GM12878 (cell line): ENCODE results near the gene ZBTB22. TPM values are rescaled to one million over a fixed set of nuclear protein-coding genes. Genes with fewer than 3 reads are reported as not detected.

Experiments used
- ATAC-seq: fragments of 200-7000 bp; cut with Tn5 transposase; 3 replicates; pipeline ENCODE4 v1.9.1; 2020; ENCODE audit warnings: mild to moderate bottlenecking, moderate library complexity
- BruUV-seq: library from RNA; stranded (reverse); fragments of 400-500 nt; replicated peaks from 2 replicates; lab custom pipeline; 2021; lab: Mats Ljungman, UMichigan
- CTCF ChIA-PET: fragments of 300-600 bp; sonication (Branson Sonifier 250); formaldehyde crosslinking; extraction: SDS; loops from one replicate; lab custom pipeline; 2021; ENCODE audit warnings: inconsistent platforms; lab: Yijun Ruan, JAX
- POLR2A ChIA-PET: fragments of 350-600 bp; formaldehyde crosslinking; extraction: SDS; loops from one replicate; lab custom pipeline; 2021; ENCODE audit warnings: inconsistent platforms; lab: Charles Lee
- RAD21 ChIA-PET: fragments of 300-600 bp; sonication (Branson Sonifier 250); formaldehyde crosslinking; loops from one replicate; lab custom pipeline; 2023; ENCODE audit warnings: antibody characterized with exemption; ENCODE audit not compliant: unreplicated experiment; lab: Charles Lee
- SMC1A ChIA-PET: fragments of 300-600 bp; sonication (Branson Sonifier 250); formaldehyde crosslinking; loops from one replicate; lab custom pipeline; 2023; ENCODE audit not compliant: unreplicated experiment, uncharacterized antibody; lab: Charles Lee
- DNase-seq: peaks from one replicate; pipeline ENCODE4 v3.0.0-alpha.2; 2011; ENCODE audit warnings: low read depth, low spot score
- FAIRE-seq: peaks from 3 replicates; lab custom pipeline; 2011; peaks lifted over from hg19 to GRCh38; lab: Jason Lieb, UNC
- H2AFZ ChIP-seq: 2 replicates; pipeline ENCODE4 v1.6.0; 2011; ENCODE audit warnings: low read depth, low read length, control low read depth; ENCODE audit not compliant: control insufficient read depth
- H3K27ac ChIP-seq: 2 replicates; pipeline ENCODE4 v1.5.1; 2011; ENCODE audit warnings: control low read depth; ENCODE audit not compliant: control insufficient read depth, insufficient read depth
- H3K27me3 ChIP-seq, 2 experiments: replicated peaks in 1 of 2; 2 replicates each; pipeline versions ENCODE4 v1.6.0 to v1.6.1; 2011; ENCODE audit warnings: low read length in 1 of 2; ENCODE audit not compliant: control insufficient read depth in 2 of 2, insufficient read depth in 2 of 2
- H3K36me3 ChIP-seq, 2 experiments: 2 replicates each; pipeline ENCODE4 v1.5.1; 2011; ENCODE audit warnings: low read length in 1 of 2; ENCODE audit not compliant: control insufficient read depth in 2 of 2, insufficient read depth in 2 of 2
- H3K4me1 ChIP-seq: 2 replicates; pipeline ENCODE4 v1.6.1; 2011; ENCODE audit warnings: mild to moderate bottlenecking, low read length, moderate library complexity, mixed read lengths; ENCODE audit not compliant: control insufficient read depth, insufficient read depth
- H3K4me2 ChIP-seq: 2 replicates; pipeline ENCODE4 v1.6.0; 2011; ENCODE audit warnings: control low read depth; ENCODE audit not compliant: control insufficient read depth, insufficient read depth
- H3K4me3 ChIP-seq: fragments of 200-600 bp; sonication (generic); 2 replicates; pipeline ENCODE4 v1.5.1; 2016
- H3K79me2 ChIP-seq: 2 replicates; pipeline ENCODE4 v1.6.0; 2011; ENCODE audit warnings: low read length; ENCODE audit not compliant: control insufficient read depth, insufficient read depth
- H3K9ac ChIP-seq: 2 replicates; pipeline ENCODE4 v1.8.0; 2011; ENCODE audit warnings: low read length, control low read depth, mixed read lengths; ENCODE audit not compliant: control insufficient read depth, insufficient read depth
- H3K9me3 ChIP-seq: replicated peaks from 3 replicates; pipeline ENCODE4 v1.5.1; 2011; ENCODE audit warnings: mild to moderate bottlenecking, low read length; ENCODE audit not compliant: control insufficient read depth, insufficient read depth
- H4K20me1 ChIP-seq: 2 replicates; pipeline ENCODE4 v1.6.0; 2011; ENCODE audit not compliant: control insufficient read depth, insufficient read depth
- CHD1 ChIP-seq: IDR thresholded peaks from 2 replicates; pipeline ENCODE4 v1.6.1; 2012; ENCODE audit warnings: low read depth, low read length, improper control_type of control experiment
- E4F1 ChIP-seq: fragments of 450-650 bp; IDR thresholded peaks from 2 replicates; pipeline ENCODE4 v1.6.1; 2018; ENCODE audit warnings: borderline replicate concordance, mild to moderate bottlenecking; ENCODE audit not compliant: partially characterized antibody
- GABPA ChIP-seq: IDR thresholded peaks from 2 replicates; pipeline ENCODE4 v1.6.1; 2014; ENCODE audit warnings: antibody characterized with exemption, low read depth, mild to moderate bottlenecking, inconsistent platforms
- KDM1A ChIP-seq: fragments of 200-600 bp; sonication (generic); IDR thresholded peaks from 2 replicates; pipeline ENCODE4 v1.6.1; 2016; ENCODE audit warnings: borderline replicate concordance
- LARP7 ChIP-seq: fragments of 450-650 bp; IDR thresholded peaks from 2 replicates; pipeline ENCODE4 v1.6.1; 2017; ENCODE audit warnings: mild to moderate bottlenecking
- MTA2 ChIP-seq: fragments of 450-650 bp; IDR thresholded peaks from 2 replicates; pipeline ENCODE4 v1.6.1; 2016; ENCODE audit warnings: low read depth, mild to moderate bottlenecking, moderate library complexity
- NBN ChIP-seq: fragments of 450-650 bp; IDR thresholded peaks from 2 replicates; pipeline ENCODE4 v1.6.1; 2016
- SKIL ChIP-seq: fragments of 450-650 bp; IDR thresholded peaks from 2 replicates; pipeline ENCODE4 v1.6.1; 2017; ENCODE audit warnings: mild to moderate bottlenecking, low read depth, inconsistent platforms; ENCODE audit not compliant: poor library complexity, severe bottlenecking
- SMAD1 ChIP-seq: fragments of 450-650 bp; IDR thresholded peaks from 2 replicates; pipeline ENCODE4 v1.6.1; 2018; ENCODE audit warnings: mild to moderate bottlenecking, low read depth; ENCODE audit not compliant: partially characterized antibody
- SMAD5 ChIP-seq: IDR thresholded peaks from 2 replicates; pipeline ENCODE4 v1.6.1; 2016; ENCODE audit warnings: antibody characterized with exemption, low read depth
- TAF1 ChIP-seq: IDR thresholded peaks from 2 replicates; pipeline ENCODE4 v1.6.1; 2011; ENCODE audit warnings: mild to moderate bottlenecking, low read depth, low read length, borderline replicate concordance
- TARDBP ChIP-seq: IDR thresholded peaks from 2 replicates; pipeline ENCODE4 v1.6.1; 2016; ENCODE audit warnings: borderline replicate concordance
- USF2 ChIP-seq: IDR thresholded peaks from 2 replicates; pipeline ENCODE4 v1.6.1; 2011; ENCODE audit warnings: low read depth, low read length, improper control_type of control experiment, borderline replicate concordance
- YY1 ChIP-seq: IDR thresholded peaks from 2 replicates; pipeline ENCODE4 v1.6.1; 2011; ENCODE audit warnings: low read depth, mild to moderate bottlenecking, low read length
- ZNF274 ChIP-seq: IDR thresholded peaks from one replicate; pipeline ENCODE4 v1.8.0; 2011; ENCODE audit not compliant: insufficient read length, insufficient read depth
- WGBS: methylation state at CpG from one replicate; pipeline ENCODE4 v1.1.6; 2016; ENCODE audit warnings: low lambda C conversion rate; ENCODE audit not compliant: insufficient replicate concordance, insufficient coverage; ENCODE audit errors: missing lambda C conversion rate; 5-methylcytosine and 5-hydroxymethylcytosine counted together
- in situ Hi-C: fragments of 300-500 bp; cut with MboI; formaldehyde crosslinking; loops from 9 replicates; pipeline ENCODE4 v1.14.3; 2018; ENCODE audit warnings: mixed read lengths
- intact Hi-C: fragments of 100-400 bp; cut with micrococcal nuclease; formaldehyde crosslinking; loops from one replicate; pipeline ENCODE4 v1.14.2; 2022; ENCODE audit not compliant: unreplicated experiment
- polyA plus RNA-seq, 11 experiments: library from polyadenylated mRNA; depleted of rRNA in 4 of 11; unstranded in 6 of 11; stranded (reverse) in 5 of 11; fragments of >200 nt; fragmentation: Nextera tagmentation in 4 of 11; fragmentation: Illumina TruSeq in 1 of 11; extraction: Ambion mirVana in 4 of 11; extraction: Trizol in 1 of 11; gene quantifications; 1 replicate in 1 of 11; 2 replicates in 10 of 11; pipeline versions ENCODE4 v1.2.1 to v1.2.3, GENCODE V29; 2011 to 2016; ENCODE audit warnings: inconsistent platforms in 2 of 11, missing spikeins in 2 of 11, low read depth in 1 of 11
- total RNA-seq, 4 experiments: library from RNA; depleted of rRNA in 3 of 4; stranded (reverse); fragments of >200 nt in 3 of 4; fragmentation: Illumina TruSeq in 1 of 4; extraction: Trizol in 1 of 4; gene quantifications; 2 replicates each; pipeline versions ENCODE4 v1.2.1 to v1.2.3, GENCODE V29; 2013 to 2021

ZBTB22 gene
- total and polyA plus RNA-seq, 10 of the 15 experiments (the other 5 are each of a cell fraction or from before 2014, with no cell fraction given) = 0.11 to 9.9 (median 4.8) TPM

- TF ChIP-seq KDM1A (no peak), SMAD1 (no peak), TAF1 (no peak), CHD1 (peak; percentile 36; the same call in 1 of the 2 replicates), SMAD5 (peak; percentile 22; the same call in 1 of the 2 replicates), TARDBP (no peak), ZNF274 (no peak), LARP7 (peak; percentile 51; the same call in 1 of the 2 replicates)
- TF ChIP-seq, all 136 proteins: peak for 9
Measured at GRCh38 chr6:33272275-33273128, 45.0 kb downstream of the ZBTB22 start (continued).

- Histone ChIP-seq H3K4me3 (peak within 1 kb of the TSS; percentile 88), H3K27me3 (no peaks in the 10 kb centered on the region), H3K4me1 (peaks cover 18% of the 10 kb centered on the region), H3K27ac (peak within 1 kb of the TSS; percentile 97), H3K9me3 (no peaks in the 10 kb centered on the region), H3K4me2 (peak within 1 kb of the TSS; percentile 83), H3K79me2 (peaks cover 63% of the 10 kb centered on the region), H2AFZ (peak within 1 kb of the TSS; percentile 97), H3K36me3 (peaks cover 17 to 32% of the 10 kb centered on the region in 2 experiments), H4K20me1 (peaks cover 6% of the 10 kb centered on the region), H3K9ac (peak within 1 kb of the TSS; percentile 88)
- intact Hi-C loops (no loop called here), in situ Hi-C loops (no loop called here)
- BruUV-seq = no TSS peak
- WGBS = under 1% methylated on average over 48 of the region's 48 CpGs
- ATAC-seq (peak; percentile 87), DNase-seq (peak; percentile 96), FAIRE-seq (peak; percentile 93)
- CTCF ChIA-PET = interaction anchor here (0.9 to 3.6 kb wide), 12 partner anchors 11 to 196 kb away, joined by 3 to 23 read pairs (median 4); partner anchors contain the start of genes HLA-DPB1, RING1 and ZBTB22
- RAD21 ChIA-PET = interaction anchor here (0.6 to 2.1 kb wide), 14 partner anchors 17 to 308 kb away, joined by 3 to 11 read pairs (median 4); partner anchors contain the start of genes BAK1, PFDN6, RGL2 and RING1
- SMC1A ChIA-PET = interaction anchor here (0.6 to 2.0 kb wide), 12 partner anchors 12 to 159 kb away, joined by 3 to 8 read pairs (median 4); partner anchors contain the start of genes PFDN6, RGL2, RING1 and WDR46
- POLR2A ChIA-PET = interaction anchor here (0.6 to 5.4 kb wide), 25 partner anchors 9 to 1188 kb away, joined by 3 to 60 read pairs (median 5); partner anchors contain the start of genes HLA-DMA, HLA-DPB1, PFDN6 and RGL2
- TF ChIP-seq E4F1 (peak; percentile 80), SKIL (peak; percentile 88), GABPA (no peak), USF2 (no peak), MTA2 (peak; percentile 74), NBN (peak; percentile 97; the same call in 1 of the 2 replicates), YY1 (peak; percentile 98)
Measured at GRCh38 chr6:33271468-33272274, 45.9 kb downstream of the ZBTB22 start, which contains the start of the genes RPS18 and VPS52. Gene RPS18 (plus strand): TSS chr6:33272075. CDS start chr6:33272120, 45 bp downstream. Gene VPS52 (minus strand): TSS chr6:33271876. CDS start chr6:33271675, 201 bp downstream.
